Stimulated activated CD4-positive, alpha-beta T cell treated with anti-CD3 and anti-CD28 coated beads, Interleukin-1b, Interleukin-23, amount 100 ng/mL, for 4 hours (primary cell): ENCODE data around the gene KIF2C.
A peak's percentile ranks its signal among the peaks of the same experiment; 100 is the strongest.
"Not testable (repeated sequence)": the region's sequence is repeated elsewhere in the genome, so short reads cannot be mapped to it uniquely, and the experiment has no call there.

Experiments
- DNase-seq, 2 donors: peaks; one replicate each; pipeline ENCODE4 v3.0.0-alpha.2; 2020; ENCODE audit warnings: low read depth in 2 of 2

Gene KIF2C

GRCh38 chr1:44792736-44793502 lies 53.3 kb downstream of the KIF2C start:
- DNase-seq = no peak

DNA sequence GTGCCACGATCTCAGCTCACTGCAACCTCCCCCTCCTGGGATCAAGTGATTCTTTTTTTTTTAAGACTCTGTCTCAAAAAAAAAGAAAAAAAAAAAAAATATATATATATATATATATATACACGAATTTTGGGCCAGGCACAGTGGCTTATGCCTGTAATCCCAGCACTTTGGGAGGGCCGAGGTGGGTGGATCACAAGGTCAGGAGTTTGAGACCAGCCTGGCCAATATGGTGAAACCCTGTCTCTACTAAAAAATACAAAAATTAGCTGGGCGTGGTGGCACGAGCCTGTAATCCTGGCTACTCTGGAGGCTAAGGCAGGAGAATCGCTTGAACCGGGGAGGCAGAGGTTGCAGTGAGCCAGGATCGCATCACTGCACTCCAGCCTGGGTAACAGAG lies 58.2 kb downstream of the KIF2C start:
- DNase-seq = not testable (repeated sequence)

DNA sequence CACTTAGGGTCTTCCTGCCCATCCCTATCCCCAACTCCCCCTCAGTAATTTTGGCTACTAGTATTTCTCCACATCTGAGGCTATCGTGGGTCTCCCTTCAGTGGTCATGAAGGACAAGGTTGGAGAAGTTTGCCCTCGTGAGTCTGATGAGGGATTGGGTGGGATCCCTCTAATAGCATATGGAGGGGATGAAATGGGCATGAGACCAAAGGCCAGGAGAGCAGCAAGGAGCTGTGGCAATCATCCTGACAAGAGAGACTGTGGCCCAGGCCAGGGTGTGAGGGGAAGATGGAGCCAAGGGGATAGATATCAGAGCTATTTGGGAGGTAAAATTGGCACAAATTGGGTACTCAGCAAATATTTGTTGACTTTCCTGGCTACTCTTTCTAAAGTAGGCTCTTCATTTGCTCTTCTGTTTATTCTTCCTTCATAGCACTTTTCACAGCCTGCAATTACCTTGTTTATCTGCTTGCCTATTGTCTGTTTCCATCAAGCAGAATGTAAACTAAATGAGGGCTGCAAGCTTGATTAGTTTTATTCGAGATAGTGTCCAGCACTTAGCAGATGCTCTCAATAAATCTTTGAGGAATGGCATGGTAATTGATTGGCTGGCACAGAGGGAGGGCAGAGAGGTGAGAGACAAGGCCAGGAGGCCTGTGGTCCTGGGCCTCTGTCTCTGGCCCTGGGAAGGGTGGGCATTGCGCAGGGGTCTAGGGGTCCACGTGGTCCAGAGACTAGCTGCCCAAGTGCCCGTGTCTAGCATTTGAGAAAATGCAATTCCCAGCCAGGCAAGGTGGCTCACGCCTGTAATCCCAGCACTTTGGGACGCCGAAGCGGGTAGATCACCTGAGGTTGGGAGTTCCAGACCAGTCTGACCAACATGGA lies 59.1 kb downstream of the KIF2C start:
- DNase-seq = no peak

GRCh38 chr1:44799770-44800584 lies 60.3 kb downstream of the KIF2C start, which contains the start of gene PLK3:
TSS of gene PLK3 (plus strand) at chr1:44800377. CDS start at chr1:44800464, 87 bp downstream.
- DNase-seq = peak; percentile 94 to 98

- peak; percentile 31 to 38 for DNase-seq
Observed at GRCh38 chr1:44801491-44802305, 62.1 kb downstream of the KIF2C start.

- DNase-seq = no peak
Observed at GRCh38 chr1:44802306-44803061, 62.8 kb downstream of the KIF2C start.

DNA sequence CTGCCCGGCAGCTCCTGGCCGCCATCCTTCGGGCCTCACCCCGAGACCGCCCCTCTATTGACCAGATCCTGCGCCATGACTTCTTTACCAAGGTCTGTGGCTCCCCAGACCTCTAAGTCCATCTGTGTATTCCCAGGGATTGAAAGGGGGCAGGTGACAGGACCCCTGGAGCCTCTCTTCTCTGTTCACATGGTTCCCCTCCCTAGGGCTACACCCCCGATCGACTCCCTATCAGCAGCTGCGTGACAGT lies 63.4 kb downstream of the KIF2C start:
- no peak for DNase-seq

DNA sequence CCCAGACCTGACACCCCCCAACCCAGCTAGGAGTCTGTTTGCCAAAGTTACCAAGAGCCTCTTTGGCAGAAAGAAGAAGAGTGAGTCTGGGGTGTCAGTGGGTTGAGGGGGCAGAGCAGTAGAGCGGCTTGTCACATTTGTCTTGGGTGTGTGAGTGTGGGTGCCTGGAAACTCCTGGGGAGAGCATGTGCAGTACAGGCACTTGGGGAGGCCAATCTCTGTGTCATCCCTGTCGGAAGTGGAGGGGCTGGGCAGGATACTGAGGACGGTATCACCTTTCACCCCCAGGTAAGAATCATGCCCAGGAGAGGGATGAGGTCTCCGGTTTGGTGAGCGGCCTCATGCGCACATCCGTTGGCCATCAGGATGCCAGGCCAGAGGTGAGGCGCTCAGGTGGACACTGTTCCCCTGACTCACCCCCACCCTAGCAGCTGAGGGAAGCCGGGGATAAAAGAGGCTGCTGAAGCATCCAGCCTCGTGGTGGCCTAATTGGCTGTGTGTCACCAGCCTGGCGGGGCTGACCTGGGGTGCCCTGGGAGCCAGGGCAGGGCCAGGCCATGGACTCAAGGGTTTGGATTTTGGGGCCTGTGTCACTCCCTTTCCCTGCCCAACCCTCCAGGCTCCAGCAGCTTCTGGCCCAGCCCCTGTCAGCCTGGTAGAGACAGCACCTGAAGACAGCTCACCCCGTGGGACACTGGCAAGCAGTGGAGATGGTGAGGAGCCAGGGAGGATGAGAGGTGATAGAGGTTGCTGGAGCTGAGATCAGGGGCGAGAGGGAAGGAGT lies 63.9 kb downstream of the KIF2C start:
- no peak for DNase-seq

DNA sequence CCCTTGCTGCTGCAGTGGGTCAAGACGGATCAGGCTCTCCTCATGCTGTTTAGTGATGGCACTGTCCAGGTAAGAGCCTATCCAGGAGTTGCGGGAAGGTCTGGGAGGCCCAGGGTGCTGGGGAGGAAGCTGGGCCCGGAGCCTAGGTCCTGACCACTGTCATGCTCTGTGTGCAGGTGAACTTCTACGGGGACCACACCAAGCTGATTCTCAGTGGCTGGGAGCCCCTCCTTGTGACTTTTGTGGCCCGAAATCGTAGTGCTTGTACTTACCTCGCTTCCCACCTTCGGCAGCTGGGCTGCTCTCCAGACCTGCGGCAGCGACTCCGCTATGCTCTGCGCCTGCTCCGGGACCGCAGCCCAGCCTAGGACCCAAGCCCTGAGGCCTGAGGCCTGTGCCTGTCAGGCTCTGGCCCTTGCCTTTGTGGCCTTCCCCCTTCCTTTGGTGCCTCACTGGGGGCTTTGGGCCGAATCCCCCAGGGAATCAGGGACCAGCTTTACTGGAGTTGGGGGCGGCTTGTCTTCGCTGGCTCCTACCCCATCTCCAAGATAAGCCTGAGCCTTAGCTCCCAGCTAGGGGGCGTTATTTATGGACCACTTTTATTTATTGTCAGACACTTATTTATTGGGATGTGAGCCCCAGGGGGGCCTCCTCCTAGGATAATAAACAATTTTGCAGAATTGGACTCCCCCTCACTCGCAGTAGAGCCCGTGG lies 65.8 kb downstream of the KIF2C start:
- no peak for DNase-seq

GRCh38 chr1:44806025-44806703 lies 66.5 kb downstream of the KIF2C start:
- DNase-seq = no peak

DNA sequence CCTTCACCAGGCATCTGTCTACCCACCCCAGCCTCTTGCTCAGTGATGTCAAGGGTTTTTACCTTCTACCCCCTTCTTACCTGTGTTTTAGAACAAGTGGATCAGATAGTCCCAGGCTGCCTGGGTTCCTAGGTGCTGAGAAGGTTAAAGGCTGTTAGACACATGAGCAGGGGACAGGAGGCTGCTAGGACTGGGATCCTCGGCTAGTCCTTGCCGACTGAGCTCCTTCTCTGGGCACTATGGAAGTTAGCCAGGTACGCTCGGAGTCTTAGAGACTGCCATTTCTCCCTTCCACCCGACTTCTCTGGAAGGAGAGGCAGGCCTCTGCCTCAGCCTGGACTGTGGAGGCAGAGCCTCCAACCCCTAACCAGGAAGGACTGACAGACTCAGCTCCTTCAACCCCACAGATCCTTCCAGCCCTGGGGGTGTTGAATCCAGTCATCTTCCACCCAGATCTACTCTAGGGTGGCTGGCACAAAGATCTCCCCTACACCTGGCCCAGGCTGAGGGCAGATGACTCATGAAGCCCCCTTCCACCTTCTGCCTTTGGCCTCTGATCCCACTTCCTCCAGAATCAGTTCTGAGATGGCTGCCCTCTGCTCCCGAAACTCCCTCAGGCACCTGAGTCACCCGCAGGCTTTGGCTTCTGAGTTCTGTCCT lies 67.2 kb downstream of the KIF2C start, which contains the start of gene DYNLT4:
Gene DYNLT4, minus strand, starts transcription at position 648 of the 660 bp plus-strand sequence. CDS start 683 bp downstream, outside the sequence.
- DNase-seq = no peak

GRCh38 chr1:44807364-44808062 lies 67.9 kb downstream of the KIF2C start:
- DNase-seq = peak; percentile 70 to 77

DNA sequence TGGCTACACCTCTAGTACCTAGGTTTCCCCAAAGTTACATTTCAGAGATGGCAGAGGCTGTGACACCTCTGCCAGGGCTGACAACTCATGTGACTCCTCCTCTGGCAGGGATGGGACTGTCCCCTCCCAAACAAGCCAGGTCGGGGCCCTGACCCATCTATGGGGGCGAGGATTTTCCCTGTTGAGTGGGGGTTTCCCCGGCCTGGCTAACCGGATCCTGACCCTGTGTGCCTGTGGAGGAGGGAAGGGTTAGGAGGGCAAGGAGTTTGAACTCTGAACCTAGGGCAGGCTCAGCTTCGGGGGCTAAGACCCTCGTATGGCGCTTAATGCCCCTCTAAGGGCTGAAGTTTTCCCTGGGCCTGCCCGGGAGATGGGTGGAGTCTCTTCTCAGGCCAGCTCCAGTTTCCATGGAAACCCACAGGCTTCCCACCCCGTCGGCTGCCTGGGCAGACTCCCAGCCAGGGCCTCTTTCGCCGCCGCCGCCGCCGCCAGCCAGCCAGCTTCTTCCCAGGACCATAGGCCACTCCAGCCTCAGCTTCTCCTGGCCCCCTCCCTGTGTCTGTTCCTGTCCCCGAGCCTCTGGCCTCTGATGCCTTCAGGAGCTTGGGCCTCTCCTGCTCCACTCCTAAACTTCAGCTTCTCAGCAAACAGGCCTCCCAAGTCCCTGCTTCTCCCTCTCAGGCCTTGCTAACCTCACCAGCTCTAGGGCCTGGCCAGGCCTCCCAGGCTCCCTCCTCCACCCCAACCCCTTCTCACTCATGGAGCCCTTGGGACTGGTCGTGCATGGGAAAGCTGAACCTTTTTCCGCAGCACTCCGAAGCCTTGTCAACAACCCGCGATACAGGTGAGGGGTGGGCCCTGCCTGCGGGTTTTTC lies 68.7 kb downstream of the KIF2C start, which contains the start of gene BTBD19:
Gene BTBD19, plus strand, starts transcription at position 461 of the 875 bp plus-strand sequence. Its CDS starts 298 bp downstream, at position 759.
- DNase-seq = peak; percentile 67 to 69

DNA sequence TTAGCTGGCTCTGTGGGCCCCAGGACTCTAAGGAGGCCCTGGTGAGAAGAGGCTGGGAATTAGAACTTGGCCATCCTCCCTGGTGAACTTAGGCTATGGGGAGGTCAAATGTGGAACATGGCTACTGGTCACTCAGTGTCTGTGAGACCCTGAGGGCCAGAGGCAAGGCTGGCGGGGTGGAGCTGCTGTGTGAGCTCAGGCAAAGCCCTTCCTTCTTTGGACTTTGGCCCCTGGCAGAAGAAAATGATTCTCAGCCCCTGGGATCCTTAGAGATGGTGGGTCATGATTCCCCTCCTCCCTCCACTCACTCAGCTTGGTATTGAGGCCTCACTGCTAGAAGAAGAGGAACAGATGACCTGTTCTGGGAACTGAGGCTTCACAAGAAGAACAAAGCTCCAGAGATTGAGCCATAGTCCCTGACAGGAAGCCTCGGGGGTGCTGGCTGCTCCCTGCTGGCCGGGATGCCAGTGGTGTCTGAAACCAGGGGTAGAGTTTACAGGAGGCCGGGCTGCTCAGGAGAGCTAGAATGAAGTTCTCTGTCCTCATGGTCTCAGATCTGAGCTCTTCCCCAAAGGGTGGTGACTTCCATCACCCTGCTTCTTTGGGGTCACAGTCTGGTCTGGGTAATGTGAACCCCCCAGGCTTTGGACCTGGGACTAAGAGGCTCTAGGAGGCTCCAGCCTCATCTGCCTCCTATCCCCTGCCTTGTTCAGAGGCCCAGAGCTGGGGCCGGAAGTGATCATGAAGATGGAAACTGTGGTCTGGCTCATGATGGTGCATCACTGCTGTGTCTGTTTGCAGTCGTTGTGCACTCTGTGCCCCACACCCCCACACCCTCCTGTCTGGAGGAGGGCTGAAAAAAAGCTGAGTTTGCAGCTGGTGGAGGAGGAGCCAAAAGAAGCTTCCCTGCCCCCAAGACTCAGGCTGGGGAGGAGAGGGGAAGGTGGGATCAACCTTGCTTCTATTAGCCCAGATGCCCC lies 69.6 kb downstream of the KIF2C start:
- peak; percentile 71 to 80 for DNase-seq
